ENCODE data around the gene ZBTB6.

GRCh38 chr9:122939601-122940000, 26.5 kb upstream of the ZBTB6 start:
- TF ChIP-seq POLR2A (IDR thresholded peaks at IDR 0.05) (no peak), POLR2AphosphoS5 (IDR thresholded peaks at IDR 0.05) (no peak), CTCF (IDR thresholded peaks at IDR 0.05) (no peak)

All from prostate gland (tissue), 2 donors.